ENCODE results near the gene TDRD12.

- TF ChIP-seq CTCF (conservative IDR thresholded peaks at IDR 0.05): no peak
- TF ChIP-seq ZFX (IDR thresholded peaks at IDR 0.05): no peak
Observed at GRCh38 chr19:32866564-32867265, 147.1 kb downstream of the TDRD12 start.
